Liver (tissue), 9 donors: ENCODE data around the gene POLN. TPM values are rescaled to one million over a fixed set of nuclear protein-coding genes. Genes with fewer than 3 reads are reported as not detected.
A peak's percentile ranks its signal among the peaks of the same experiment; 100 is the strongest.

Experiments used
- DNase-seq: peaks from one replicate; pipeline ENCODE4 v3.0.0-alpha.2; 2017; ENCODE audit warnings: low spot score
- H3K27ac ChIP-seq, 2 donors: one replicate each; pipeline ENCODE4 v1.7.0; 2013; ENCODE audit warnings: inconsistent platforms in 2 of 2, low read length in 2 of 2, control low read depth in 1 of 2, low read depth in 1 of 2, mild to moderate bottlenecking in 1 of 2
- H3K27me3 ChIP-seq, 4 donors: one replicate each; pipeline versions ENCODE4 v1.6.1 to v1.7.0; 2013; ENCODE audit warnings: low read length in 3 of 4, inconsistent platforms in 1 of 4, mild to moderate bottlenecking in 1 of 4, moderate library complexity in 1 of 4; ENCODE audit not compliant: control insufficient read depth in 4 of 4, insufficient read depth in 4 of 4
- H3K36me3 ChIP-seq, 4 donors: one replicate each; pipeline versions ENCODE4 v1.6.1 to v1.7.0; 2013; ENCODE audit warnings: low read length in 3 of 4, mild to moderate bottlenecking in 3 of 4, low read depth in 1 of 4, moderate library complexity in 1 of 4; ENCODE audit not compliant: control insufficient read depth in 4 of 4, insufficient read depth in 3 of 4
- H3K4me1 ChIP-seq, 4 donors: one replicate each; pipeline versions ENCODE4 v1.6.1 to v1.7.0; 2013; ENCODE audit warnings: low read length in 3 of 4, mild to moderate bottlenecking in 3 of 4, moderate library complexity in 1 of 4; ENCODE audit not compliant: control insufficient read depth in 4 of 4, insufficient read depth in 4 of 4
- H3K4me3 ChIP-seq, 3 donors: one replicate each; pipeline versions ENCODE4 v1.6.1 to v1.7.0; 2013; ENCODE audit warnings: low read length in 3 of 3, control low read depth in 1 of 3, low read depth in 1 of 3, mild to moderate bottlenecking in 1 of 3
- H3K9ac ChIP-seq, 2 donors: one replicate each; pipeline ENCODE4 v1.7.0; 2013; ENCODE audit warnings: low read length in 2 of 2, mild to moderate bottlenecking in 2 of 2, moderate library complexity in 2 of 2, control low read depth in 1 of 2, low read depth in 1 of 2
- H3K9me3 ChIP-seq, 4 donors: one replicate each; pipeline versions ENCODE4 v1.6.1 to v1.7.0; 2013; ENCODE audit warnings: low read length in 3 of 4; ENCODE audit not compliant: control insufficient read depth in 4 of 4
- FOXA1 ChIP-seq: IDR thresholded peaks from 2 replicates; pipeline ENCODE4 v1.6.1; 2016; ENCODE audit warnings: antibody characterized with exemption
- HNF4G ChIP-seq: IDR thresholded peaks from 2 replicates; pipeline ENCODE4 v1.6.1; 2016; ENCODE audit warnings: antibody characterized with exemption
- NR2F2 ChIP-seq: IDR thresholded peaks from 2 replicates; pipeline ENCODE4 v1.6.1; 2016; ENCODE audit warnings: antibody characterized with exemption
- RXRA ChIP-seq, 2 donors: IDR thresholded peaks; 2 replicates each; pipeline ENCODE4 v1.6.1; 2017 to 2018; ENCODE audit warnings: antibody characterized with exemption in 2 of 2, mild to moderate bottlenecking in 1 of 2
- SP1 ChIP-seq: IDR thresholded peaks from 2 replicates; pipeline ENCODE4 v1.6.1; 2018; ENCODE audit warnings: antibody characterized with exemption, mild to moderate bottlenecking
- TAF1 ChIP-seq: conservative IDR thresholded peaks from 2 replicates; pipeline ENCODE4 v1.6.1; 2016; ENCODE audit warnings: antibody characterized with exemption, mild to moderate bottlenecking
- YY1 ChIP-seq: IDR thresholded peaks from 2 replicates; pipeline ENCODE4 v1.6.1; 2016; ENCODE audit warnings: antibody characterized with exemption, mild to moderate bottlenecking
- WGBS: extraction: QIAGEN DNeasy Blood & Tissue Kit; methylation state at CpG from one replicate; pipeline ENCODE4 v1.1.7; 2013; 5-methylcytosine and 5-hydroxymethylcytosine counted together
- polyA plus RNA-seq, 2 donors: library from polyadenylated mRNA; stranded (reverse) in 1 of 2; unstranded in 1 of 2; fragments of 200-250 nt in 1 of 2; fragments of >200 nt in 1 of 2; fragmentation: Nextera tagmentation in 1 of 2; extraction: Ambion mirVana in 1 of 2; gene quantifications; one replicate each; pipeline versions ENCODE4 v1.2.1 to v1.2.3, GENCODE V29; 2013 to 2015
- total RNA-seq, 2 donors: library from RNA; depleted of rRNA; stranded (reverse); fragments of >200 nt; gene quantifications; one replicate each; pipeline ENCODE4 v1.2.3, GENCODE V29; 2014
- TF ChIP-seq, protein P1 (sequence below): IDR thresholded peaks from 2 replicates; pipeline ENCODE4 v1.6.1; 2016; ENCODE audit warnings: antibody characterized with exemption
- TF ChIP-seq, protein P2 (sequence below): IDR thresholded peaks from 2 replicates; pipeline ENCODE4 v1.6.1; 2016; ENCODE audit warnings: antibody characterized with exemption
- TF ChIP-seq, protein P3 (sequence below): IDR thresholded peaks from 2 replicates; pipeline ENCODE4 v1.6.1; 2016; ENCODE audit warnings: antibody characterized with exemption, mild to moderate bottlenecking
- TF ChIP-seq, protein P4 (sequence below): fragments of 150-350 bp; IDR thresholded peaks from 2 replicates; pipeline ENCODE4 v1.5.1; 2017; ENCODE audit warnings: improper control_type of control experiment, low read depth, low read length; ENCODE audit not compliant: missing input control
- donor health status: healthy.
- donor health status: healthy.
- donor health status: healthy.
- donor health status: healthy.
- donor health status: healthy.

Gene POLN
- total and polyA plus RNA-seq, 4 donors, result 0.44 to 2.3 (median 1.4) TPM

DNA sequence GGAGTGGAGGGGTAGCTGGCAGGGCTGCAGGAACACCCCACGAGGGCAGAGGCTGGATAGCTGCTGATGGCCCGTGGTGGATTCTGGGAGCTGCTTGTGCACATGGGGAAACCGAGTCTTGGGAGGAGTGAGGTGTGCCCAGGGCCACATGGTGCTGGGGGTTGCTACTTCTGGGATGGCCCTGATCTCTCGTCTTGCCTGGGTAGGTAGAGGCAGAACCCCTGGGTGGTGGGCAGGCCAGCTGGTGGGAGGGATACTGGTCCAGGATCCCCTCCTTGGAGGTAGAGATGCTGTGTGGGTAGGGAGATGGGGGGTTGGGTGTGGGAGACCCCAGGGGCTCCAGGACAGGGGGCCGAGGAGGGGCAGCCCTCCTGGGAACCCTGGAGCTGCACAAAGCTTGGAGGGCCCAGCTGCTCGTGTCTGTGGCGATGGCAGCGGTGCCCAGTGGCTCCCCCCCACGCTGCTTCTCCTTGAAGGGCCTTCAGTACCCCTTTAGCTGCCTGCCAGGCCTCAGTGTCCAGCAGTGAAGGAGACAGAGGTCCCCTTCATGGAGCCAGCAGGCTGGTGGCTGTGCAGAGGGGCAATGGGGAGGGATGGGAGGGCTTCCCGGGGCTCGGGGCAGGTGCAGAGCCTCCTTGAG is 179.6 kb downstream of the POLN start (continued):
- TF ChIP-seq, protein P1, sequence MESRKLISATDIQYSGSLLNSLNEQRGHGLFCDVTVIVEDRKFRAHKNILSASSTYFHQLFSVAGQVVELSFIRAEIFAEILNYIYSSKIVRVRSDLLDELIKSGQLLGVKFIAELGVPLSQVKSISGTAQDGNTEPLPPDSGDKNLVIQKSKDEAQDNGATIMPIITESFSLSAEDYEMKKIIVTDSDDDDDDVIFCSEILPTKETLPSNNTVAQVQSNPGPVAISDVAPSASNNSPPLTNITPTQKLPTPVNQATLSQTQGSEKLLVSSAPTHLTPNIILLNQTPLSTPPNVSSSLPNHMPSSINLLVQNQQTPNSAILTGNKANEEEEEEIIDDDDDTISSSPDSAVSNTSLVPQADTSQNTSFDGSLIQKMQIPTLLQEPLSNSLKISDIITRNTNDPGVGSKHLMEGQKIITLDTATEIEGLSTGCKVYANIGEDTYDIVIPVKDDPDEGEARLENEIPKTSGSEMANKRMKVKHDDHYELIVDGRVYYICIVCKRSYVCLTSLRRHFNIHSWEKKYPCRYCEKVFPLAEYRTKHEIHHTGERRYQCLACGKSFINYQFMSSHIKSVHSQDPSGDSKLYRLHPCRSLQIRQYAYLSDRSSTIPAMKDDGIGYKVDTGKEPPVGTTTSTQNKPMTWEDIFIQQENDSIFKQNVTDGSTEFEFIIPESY, result no peak

DNA sequence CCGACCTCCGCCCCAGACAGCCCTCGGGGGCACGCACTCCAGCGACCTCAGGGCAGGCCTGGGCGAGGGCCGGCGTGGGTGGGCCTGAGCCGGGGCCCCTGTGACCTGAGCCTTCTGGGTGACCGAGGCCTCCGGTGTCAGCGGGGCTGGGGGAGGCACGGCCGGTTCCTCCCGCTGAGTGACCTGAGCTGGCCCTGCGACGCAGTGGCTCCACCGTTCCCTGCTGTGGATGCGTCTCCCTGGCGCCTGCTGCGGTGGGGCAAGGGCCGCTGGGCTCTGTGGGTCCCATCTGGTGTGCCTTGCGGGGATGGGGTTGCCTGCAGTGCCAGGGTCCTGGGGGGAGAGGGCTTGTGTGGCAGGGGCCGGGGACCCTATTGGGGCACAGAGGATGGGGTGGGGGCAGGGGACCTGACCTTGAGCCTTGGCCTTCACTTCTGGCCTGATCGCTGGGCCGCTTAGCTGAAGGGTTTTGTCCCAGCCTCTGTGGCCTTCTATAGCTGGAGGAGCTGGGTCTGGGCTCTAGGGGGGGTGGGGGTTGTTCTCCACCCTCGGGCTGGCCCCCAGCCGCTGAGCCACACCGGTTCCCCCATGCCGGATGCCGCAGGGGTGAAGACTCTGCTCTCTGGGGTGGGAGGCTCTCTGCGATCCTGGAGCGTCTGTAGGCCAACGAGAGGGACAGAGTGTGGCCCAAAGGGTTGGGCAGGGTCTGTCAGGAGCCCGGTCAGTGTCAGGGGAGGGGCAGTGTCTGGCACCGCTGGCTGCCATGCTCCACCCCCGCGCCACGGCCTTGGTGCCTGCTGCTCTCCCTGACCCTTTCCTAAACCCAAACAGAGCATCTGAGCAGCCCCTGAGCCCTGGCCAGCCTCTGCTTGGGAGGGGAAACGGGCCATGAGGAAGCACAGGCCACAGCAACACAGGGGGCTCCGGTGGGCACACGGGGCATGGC is 180.5 kb downstream of the POLN start:
- Histone ChIP-seq H3K36me3 (no peaks in the 10 kb centered on the region), H3K9ac (no peak overlapping the region), H3K9me3 (no peaks in the 10 kb centered on the region), H3K27ac (no peak overlapping the region), H3K4me3 (no peak overlapping the region), H3K4me1 (peaks cover 0 to 16% (median 7%) of the 10 kb centered on the region in 4 donors), H3K27me3 (peaks cover 0 to 14% (median 4%) of the 10 kb centered on the region in 4 donors)
- TF ChIP-seq, protein P2, sequence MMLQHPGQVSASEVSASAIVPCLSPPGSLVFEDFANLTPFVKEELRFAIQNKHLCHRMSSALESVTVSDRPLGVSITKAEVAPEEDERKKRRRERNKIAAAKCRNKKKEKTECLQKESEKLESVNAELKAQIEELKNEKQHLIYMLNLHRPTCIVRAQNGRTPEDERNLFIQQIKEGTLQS, result no peak
- TF ChIP-seq, protein P3, sequence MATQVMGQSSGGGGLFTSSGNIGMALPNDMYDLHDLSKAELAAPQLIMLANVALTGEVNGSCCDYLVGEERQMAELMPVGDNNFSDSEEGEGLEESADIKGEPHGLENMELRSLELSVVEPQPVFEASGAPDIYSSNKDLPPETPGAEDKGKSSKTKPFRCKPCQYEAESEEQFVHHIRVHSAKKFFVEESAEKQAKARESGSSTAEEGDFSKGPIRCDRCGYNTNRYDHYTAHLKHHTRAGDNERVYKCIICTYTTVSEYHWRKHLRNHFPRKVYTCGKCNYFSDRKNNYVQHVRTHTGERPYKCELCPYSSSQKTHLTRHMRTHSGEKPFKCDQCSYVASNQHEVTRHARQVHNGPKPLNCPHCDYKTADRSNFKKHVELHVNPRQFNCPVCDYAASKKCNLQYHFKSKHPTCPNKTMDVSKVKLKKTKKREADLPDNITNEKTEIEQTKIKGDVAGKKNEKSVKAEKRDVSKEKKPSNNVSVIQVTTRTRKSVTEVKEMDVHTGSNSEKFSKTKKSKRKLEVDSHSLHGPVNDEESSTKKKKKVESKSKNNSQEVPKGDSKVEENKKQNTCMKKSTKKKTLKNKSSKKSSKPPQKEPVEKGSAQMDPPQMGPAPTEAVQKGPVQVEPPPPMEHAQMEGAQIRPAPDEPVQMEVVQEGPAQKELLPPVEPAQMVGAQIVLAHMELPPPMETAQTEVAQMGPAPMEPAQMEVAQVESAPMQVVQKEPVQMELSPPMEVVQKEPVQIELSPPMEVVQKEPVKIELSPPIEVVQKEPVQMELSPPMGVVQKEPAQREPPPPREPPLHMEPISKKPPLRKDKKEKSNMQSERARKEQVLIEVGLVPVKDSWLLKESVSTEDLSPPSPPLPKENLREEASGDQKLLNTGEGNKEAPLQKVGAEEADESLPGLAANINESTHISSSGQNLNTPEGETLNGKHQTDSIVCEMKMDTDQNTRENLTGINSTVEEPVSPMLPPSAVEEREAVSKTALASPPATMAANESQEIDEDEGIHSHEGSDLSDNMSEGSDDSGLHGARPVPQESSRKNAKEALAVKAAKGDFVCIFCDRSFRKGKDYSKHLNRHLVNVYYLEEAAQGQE, result no peak
- no peak for TF ChIP-seq TAF1
- TF ChIP-seq YY1, result no peak
- TF ChIP-seq RXRA (IDR thresholded peaks at IDR 0.05), result no peak
- WGBS, result 58% methylated on average over 42 of the region's 42 CpGs
- DNase-seq, result no peak

DNA sequence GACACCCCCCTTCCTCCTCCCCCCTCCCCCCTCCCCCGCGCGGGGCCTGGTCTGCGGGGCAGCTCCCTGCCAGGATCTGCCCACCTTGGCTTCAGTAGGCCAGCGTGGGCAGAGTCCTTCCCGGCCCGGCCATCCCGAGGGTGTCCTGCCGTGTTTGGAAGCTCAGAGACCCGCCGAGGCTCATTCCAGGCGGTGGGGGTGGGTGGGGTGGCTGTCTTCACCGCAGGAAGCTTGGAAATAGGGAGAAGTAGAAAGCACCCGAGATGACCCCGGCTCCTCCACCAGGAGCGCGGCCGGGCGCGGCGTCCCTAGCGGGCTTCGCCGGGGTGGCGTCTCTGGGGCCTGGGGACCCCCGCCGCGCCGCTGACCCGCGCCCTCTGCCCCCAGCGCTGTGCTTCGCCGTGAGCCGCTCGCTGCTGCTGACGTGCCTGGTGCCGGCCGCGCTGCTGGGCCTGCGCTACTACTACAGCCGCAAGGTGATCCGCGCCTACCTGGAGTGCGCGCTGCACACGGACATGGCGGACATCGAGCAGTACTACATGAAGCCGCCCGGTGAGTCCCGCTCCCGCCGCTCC is 181.2 kb downstream of the POLN start:
- Histone ChIP-seq H3K4me3 (peak overlapping the region in 1 of 3 donors; percentile 27), H3K27me3 (peaks cover 0 to 14% (median 4%) of the 10 kb centered on the region in 4 donors), H3K9me3 (no peaks in the 10 kb centered on the region), H3K4me1 (peaks cover 0 to 16% (median 7%) of the 10 kb centered on the region in 4 donors), H3K9ac (no peak overlapping the region), H3K27ac (no peak overlapping the region), H3K36me3 (no peaks in the 10 kb centered on the region)
- WGBS, result 17% methylated on average over 54 of the region's 54 CpGs
- TF ChIP-seq TAF1, result no peak
- no peak for TF ChIP-seq YY1
- TF ChIP-seq FOXA1, result no peak
- TF ChIP-seq, protein P3, result no peak
- TF ChIP-seq, protein P2, result no peak
- no peak for TF ChIP-seq SP1
- TF ChIP-seq NR2F2, result no peak
- TF ChIP-seq, protein P4, sequence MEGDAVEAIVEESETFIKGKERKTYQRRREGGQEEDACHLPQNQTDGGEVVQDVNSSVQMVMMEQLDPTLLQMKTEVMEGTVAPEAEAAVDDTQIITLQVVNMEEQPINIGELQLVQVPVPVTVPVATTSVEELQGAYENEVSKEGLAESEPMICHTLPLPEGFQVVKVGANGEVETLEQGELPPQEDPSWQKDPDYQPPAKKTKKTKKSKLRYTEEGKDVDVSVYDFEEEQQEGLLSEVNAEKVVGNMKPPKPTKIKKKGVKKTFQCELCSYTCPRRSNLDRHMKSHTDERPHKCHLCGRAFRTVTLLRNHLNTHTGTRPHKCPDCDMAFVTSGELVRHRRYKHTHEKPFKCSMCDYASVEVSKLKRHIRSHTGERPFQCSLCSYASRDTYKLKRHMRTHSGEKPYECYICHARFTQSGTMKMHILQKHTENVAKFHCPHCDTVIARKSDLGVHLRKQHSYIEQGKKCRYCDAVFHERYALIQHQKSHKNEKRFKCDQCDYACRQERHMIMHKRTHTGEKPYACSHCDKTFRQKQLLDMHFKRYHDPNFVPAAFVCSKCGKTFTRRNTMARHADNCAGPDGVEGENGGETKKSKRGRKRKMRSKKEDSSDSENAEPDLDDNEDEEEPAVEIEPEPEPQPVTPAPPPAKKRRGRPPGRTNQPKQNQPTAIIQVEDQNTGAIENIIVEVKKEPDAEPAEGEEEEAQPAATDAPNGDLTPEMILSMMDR, result no peak
- no peak for TF ChIP-seq HNF4G
- TF ChIP-seq, protein P1, result no peak
- DNase-seq, result no peak
